ENCODE results near the gene CATSPER3. TPM values are rescaled to one million over a fixed set of nuclear protein-coding genes. Genes with fewer than 3 reads are reported as not detected.

CATSPER3 gene
- total RNA-seq (ENCODE audit: insufficient read depth, low replicate concordance) = not detected

DNA sequence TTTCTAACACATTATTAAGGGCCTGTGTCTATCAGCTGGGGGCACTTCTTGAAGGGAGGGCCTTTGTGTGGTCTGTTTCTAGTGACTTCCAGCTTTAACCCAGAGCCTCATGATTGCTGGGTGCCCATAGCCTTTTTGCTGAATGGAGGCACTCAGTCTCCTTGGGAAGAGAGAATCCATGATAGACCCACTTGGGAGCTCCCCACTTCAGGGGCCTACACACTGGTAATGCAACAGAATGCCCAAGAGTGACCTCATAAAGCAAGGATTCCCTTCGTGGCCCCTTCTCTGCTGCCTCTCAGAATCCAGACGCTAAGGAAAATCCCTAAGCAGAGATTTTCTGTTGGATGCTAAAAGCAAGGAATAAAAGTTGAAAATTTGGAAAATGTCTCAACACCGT is at the start of gene CATSPER3:
Gene CATSPER3 (plus strand): TSS at position 301 of the 400 bp plus-strand sequence. CDS start 85 bp downstream, at position 386.
- DNase-seq (ENCODE audit: low spot score) = peak; percentile 61

DNA sequence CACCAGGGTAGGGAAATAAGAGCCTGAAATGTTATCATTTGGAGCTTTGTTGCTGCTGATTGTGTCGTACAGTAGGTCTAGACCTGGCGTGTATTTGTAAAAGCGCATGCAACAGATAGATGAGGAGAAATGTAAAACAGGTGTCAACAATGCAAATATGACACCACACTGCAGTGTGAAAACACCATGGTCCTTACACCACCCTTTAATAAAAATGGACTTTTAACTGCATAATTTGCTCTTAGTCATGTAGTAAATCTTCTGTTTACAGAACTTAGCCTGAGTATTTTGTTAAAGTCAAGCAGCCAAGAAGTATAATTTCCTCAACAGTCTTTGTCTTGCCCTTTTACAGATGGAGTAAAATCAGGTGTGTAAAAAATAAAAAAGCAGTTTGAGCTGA is 48.8 kb upstream of the CATSPER3 start:
- DNase-seq (ENCODE audit: low spot score) = no peak

DNA sequence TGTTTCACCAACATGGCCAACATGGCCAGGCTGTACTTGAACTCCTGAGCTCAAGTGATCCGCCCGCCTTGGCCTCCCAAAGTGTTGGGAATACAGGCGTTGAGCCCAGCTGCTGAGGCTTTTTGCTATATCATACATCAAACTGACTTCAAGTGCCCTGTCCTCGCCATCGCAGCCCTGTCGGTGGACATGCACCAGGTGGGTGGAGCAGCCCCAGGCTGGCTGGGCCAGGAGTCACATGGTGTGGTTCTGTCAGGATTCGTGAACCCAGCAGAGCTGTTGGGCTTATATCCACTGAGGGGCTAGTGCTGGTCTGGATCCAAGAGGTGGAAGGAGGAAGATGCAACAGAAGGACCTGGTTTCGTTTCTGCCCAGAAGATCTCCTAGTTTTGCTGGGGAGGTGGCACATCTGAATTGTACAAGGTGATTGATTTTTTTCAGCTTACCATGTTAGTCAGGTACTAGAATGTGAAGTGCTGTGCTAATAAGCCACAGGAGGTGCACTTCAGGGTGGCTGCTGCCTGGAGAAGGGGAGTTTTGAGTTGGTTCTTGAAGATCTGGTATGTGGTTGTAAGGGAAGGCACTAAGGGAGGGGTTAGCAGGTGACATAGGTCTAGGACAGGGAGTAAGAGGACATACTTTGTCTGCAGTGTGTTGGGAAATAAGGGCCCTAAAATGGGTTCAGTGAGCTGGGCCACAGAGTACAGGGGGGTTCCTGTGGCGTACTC is 46.7 kb upstream of the CATSPER3 start:
- no peak for DNase-seq (ENCODE audit: low spot score)

DNA sequence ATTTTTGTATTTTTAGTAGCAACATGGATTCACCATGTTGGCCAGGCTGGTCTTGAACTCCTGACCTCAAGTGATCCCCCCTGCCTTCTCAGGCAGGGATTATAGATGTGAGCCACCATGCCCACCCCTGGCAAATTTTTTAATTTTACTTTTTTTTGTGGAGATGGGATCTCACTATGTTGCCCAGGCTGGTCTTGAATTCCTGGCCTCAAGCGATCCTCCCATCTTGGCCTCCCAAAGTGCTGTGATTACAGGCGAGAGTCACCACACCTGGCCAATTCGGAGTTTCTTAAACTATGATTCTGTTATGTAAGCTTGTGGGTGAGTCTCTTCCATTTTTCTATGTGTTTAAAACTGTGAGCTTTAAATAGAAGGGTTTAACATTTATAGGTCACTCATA is 35.2 kb upstream of the CATSPER3 start:
- no peak for DNase-seq (ENCODE audit: low spot score)

DNA sequence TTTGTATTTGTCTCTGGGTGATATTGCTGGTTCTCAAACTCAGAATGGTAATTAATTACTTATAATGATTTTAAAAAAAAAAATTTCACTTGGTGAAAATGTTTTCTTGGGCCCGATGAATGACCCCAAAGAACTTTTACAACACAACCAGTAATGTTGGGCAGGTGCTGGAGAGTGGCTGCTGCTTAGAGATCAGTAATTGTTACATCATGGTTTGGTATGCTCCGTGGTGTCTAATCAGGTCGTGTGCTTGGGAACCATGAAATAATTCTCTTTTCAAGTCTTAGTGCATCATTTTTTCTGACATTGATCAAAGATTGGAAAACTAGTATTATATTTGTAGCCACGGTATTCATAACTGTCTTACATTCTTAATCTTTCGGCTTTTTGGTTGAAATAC is 33.5 kb upstream of the CATSPER3 start:
- DNase-seq (ENCODE audit: low spot score) = no peak

DNA sequence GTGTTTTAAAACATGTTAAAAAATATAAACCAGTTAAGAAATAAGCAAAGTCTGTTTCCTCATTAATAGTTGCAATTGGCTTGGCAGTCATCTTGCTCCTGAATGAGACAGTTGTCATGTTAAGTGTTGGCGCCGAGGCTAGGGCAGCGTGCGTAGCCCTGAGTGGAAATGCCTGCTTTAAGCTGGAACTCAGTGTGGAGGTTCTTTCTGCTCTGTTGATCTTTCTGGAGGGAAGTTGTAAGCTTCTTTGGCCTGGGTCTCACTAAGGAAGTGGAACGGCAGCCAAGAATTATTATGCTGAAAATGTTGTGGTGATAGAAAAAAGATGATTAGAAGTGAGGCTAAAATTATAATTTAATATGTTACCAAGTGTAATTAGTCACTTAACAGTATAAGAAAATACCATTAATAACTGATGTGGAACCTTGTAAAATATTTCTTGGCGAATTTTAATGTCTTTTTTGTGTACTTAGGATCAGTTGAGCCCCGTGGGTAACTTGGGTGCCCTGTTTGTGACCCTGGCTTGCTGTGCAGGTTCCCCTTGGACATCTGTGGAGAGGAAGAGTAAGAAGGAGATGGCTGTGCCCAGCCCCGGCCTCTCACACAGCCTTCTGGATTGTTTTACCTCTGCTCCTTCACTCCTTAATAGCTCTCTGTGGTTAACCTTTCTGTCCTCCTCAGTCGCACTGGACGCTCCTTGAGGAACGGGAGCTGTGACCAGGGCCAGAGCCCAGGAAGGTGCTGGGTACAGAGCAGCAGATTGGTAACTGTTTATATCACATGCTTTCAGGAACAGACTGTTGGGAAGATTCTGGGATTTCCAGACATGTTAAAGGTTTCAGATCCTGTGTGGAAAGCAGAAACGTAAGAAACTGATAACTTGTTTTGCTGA is 31.8 kb upstream of the CATSPER3 start:
- peak; percentile 36 for DNase-seq (ENCODE audit: low spot score)

DNA sequence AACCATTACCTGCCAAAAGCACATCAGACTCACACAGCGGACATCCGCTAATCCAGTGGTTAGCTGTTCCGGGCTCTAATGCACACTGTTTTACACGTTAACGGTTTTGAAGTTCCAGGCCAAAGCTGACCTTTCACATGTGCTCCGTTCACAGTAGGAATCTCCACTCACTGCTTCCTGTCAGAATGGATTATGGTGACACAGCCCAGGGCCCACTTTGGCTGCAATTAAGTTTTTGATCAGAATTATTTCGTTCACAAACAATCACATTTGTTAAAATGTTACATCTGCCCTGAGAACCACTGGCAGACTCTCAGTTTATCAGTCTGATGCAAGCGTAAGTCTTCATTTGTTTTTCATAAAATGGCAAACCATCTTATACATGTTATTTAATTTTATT is 30.2 kb upstream of the CATSPER3 start:
- peak; percentile 50 for DNase-seq (ENCODE audit: low spot score)

DNA sequence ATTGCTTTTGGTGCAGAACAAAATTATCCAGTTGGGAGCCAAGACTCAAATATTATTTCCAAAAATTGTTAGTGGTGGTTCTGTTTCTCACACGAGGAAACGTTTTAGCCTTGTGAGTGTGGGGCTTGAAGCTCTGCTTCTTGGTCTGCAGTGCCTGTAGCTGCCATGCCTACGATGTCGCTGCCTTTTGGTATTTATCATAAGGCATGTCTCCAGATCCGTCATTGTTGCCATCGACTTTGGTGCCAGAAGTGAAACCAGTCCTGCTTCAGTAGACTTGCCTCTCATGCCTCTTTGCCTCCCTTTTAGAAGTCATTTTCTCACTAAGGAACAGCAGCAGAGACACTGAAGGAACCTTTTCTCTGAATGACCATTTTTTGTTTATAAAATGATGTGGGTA is 29.7 kb upstream of the CATSPER3 start:
- DNase-seq (ENCODE audit: low spot score) = peak; percentile 14

DNA sequence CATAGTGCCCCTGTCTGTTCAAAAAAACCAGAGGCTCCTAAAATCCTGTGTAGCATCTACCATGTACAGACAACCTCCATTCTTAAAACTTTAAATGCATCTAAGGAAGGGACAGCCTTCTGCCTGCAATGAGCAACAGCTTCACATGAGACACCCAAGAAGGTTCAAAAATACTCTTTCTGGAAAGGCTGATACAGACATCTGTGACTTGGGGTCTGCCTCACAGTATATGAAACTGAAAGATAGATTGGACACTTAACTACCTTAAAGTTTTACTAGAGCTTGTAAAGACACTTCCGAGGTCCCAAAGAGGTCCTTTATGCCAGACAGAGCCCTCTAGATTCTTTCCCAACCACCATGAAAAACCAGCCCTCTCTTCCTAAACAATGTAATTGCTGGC is 28.2 kb upstream of the CATSPER3 start:
- no peak for DNase-seq (ENCODE audit: low spot score)

DNA sequence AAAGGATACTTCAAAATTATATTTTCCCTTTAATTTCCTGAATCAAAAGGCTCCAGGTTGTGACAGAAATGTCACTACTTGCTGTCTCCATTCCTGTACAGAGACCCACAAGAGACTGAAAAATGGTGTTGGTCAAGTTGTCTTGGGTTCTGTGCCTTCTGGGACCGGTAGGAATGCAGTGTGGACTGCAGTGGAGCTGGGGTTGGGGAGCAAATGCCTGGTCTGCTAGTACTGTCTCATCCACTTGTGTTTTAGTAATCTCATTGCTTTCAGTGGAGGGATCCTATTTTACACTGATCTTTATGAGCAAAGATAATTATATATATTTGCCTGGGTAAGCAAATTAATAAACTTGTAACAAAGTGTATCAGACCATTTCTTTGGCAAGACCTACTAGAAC is 24.2 kb upstream of the CATSPER3 start:
- no peak for DNase-seq (ENCODE audit: low spot score)

DNA sequence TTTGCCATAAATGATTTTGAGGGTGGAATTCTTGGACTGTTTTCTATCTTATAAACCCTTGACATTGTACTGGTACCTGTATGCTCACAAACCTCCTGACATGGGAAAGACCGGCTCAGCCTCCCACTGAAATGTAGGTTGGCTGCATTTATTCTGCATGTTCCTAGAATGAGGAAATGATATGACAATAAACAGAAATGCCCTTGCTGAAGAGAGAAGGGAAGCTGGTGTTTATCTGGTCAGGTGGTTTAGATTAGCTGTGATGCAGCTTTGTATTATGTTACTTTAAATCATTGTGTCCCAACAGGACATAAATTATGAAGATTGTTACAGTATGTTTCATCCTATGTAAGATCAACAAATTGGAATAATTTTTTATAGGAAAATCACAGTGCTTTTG is 23.1 kb upstream of the CATSPER3 start:
- no peak for DNase-seq (ENCODE audit: low spot score)

DNA sequence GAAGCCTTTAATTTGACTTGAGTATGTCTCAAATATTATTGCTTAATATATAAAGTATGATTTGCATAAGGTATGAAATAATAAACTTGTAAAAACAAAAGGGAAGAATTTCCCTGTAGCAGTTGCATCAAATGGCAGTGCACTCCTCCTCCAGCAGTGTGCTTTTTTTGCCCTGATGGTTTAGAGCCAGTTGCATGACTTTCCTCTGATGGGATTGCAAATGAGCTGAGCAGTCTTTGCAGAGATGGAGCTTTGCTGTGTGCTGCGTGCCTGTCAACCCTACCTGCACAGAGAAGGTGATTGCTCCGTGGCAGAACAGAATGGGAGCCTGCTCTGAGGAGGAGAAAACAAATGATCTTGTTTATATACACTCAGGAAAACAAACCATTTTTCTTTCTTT is 22.7 kb upstream of the CATSPER3 start:
- no peak for DNase-seq (ENCODE audit: low spot score)

DNA sequence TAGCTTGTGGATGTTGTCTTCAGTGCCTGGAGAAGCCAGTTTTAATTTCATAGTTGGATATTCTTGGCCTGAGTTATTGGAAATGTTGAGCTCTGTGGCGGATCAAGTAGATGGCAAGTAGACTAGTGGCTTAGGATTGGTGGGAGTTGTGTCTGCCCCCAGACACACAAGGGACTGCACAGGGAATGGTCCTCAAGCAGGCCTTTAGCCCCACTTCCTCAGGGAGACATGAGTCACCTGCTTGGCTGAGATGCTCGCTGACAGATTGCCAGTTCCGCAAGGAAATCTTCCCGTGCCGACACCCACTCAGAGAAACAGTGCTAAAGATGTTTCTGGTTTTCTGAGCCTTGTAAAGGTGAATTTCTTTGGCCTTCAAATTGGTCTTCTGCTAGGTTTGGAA is 18.8 kb upstream of the CATSPER3 start:
- DNase-seq (ENCODE audit: low spot score) = no peak

DNA sequence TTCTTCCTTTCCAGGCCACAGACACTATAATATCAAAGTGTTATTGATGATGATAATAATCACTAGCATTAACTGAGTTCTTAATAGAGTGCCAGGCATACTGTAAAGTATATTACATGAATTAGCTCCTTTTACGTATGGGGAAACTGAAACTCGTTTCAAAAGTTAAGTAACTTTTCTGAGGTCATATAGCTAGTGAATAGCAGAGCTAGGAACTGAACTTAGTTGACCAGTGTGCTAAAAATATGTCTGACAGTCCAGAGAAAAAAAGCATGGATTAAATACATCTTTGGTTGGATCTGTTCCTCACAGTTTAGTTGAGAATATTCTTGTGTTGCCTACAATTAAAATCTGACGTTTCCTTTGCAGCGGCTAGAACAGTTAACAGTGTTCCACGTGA is 18.4 kb upstream of the CATSPER3 start:
- DNase-seq (ENCODE audit: low spot score) = no peak

DNA sequence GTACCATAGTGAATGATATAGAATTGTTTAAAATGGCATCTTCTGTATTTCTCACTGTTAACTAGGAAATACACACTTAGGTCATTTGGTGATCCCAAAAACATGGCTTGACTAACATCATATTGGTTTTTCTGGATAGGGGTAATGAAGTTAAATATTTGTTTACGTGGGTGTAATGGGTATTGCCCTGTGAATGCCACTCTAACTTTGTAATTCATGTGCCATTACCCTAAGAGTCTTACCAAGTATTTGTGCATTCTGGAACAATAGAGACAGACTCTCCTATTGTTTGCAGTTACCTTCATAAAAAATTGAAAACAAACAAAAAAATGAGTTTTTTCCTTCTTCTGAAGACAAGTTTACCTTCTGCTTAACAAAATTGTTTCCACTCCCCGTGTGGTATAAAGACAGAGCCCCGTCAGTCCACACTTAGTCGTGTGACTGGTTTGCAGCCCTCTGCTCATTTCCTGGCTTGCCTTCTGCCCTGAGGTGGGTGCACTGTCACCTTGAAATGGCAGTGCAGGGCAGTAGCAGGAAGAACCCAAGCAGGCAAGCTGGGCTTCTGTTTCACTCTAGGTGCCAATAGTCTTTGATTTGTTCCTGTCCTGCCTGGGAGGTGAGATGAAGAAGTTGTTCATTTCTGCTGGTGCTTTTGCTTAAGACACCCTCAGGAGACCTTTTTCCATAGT is 9.6 kb upstream of the CATSPER3 start:
- no peak for DNase-seq (ENCODE audit: low spot score)

DNA sequence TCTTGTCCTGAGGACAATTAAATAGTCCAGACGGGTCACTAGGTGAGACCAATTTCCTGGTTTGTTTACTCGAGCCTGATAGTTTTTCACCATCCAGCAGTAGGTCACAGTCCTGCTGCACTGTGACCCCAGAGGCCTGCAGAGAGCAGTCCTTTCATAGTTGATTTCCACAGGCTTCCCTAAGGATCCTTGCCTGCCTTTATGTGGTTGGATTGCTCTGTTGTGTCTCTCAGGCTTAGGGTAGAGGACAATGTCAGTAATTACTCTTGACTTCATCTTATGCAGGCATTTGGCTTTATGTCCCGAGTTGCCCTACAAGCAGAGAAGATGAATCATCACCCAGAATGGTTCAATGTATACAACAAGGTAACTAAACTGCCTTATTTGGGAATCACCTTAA is 9.0 kb upstream of the CATSPER3 start:
- no peak for DNase-seq (ENCODE audit: low spot score)

DNA sequence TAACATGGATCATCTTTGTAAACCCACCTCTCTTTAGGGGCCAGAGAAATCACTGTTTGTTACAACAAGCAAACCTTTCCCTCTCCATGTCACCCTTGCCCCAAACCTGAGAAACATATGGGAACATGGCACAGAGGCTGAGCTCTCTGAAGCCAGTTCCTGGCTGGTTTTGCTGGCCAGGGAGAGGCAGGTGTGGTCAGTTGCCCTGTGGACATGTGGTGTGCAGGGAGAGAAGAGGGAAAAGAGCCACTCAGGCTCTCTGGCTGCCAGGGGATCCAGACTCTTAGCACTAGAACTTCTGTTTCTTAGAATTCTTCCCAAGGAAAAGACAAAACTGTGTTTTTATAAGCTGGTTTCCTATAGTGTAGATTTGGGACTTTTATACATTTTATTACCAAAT is 4.6 kb upstream of the CATSPER3 start:
- no peak for DNase-seq (ENCODE audit: low spot score)

DNA sequence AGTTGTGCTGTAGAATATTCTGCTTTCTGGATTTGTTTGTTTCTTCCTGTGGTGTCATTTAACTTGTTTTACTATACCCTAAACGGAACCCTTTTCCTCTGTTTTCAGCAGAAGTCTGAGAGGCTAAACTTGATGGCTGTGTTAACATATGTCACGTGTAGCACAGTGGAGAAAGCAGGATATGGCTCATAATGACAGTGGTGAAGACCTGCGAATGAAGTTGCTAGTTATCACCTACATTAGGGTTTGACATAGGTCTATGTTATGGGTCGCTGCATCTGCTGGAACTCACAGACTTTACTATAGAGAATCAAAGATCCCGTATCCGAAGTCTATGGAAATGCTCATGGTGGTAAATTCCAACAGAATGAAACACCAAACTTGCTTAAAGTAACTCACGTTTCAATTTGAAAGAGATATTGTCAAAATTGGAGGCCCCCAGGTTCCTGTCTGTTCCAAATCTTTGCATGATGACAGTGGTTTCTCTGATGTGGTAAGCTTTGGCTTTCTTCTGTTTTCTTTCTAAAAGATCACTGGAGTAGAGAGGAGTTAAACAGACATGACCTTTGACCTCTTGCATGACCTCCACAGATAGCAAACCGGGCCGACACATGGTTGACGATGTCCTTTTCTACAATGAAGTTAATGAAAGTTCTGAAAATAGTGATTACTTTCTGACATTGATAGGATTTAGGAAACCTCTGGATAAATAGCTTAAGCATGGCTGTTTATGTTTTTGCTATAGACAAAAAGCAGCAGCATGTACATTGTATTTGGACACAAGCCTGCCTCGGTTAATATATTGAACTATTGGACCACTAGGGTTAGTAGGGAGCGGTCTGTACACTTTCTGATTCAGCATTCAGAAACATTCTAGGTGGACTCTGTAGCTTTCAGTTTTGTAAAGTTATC is 3.1 kb upstream of the CATSPER3 start:
- no peak for DNase-seq (ENCODE audit: low spot score)

DNA sequence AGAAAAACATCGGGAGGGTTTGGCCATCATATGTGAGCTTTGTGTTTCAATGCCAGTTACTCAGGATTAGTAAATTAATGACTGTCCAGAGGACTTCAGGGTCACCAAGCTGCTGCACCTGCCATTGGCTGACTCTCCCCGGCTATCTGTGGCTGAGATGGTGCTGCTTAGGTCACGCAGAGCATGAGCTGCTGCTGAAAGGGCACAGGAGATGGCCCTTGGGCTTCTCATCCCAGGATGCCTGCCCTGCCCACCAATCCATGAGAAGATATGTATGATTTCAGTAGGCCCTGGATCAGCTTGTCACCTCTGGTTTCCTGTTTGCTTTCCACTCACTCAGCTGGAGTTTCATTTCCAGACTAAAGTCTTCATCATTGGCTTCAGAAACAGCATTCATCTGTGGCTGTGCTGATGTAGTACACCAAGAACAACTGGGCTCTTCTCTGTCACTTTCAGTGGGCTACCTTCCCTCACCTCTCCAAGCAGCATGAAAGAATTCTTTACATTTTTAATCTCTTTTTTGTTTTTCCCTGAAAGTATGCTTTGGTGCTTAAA is 2.4 kb upstream of the CATSPER3 start:
- no peak for DNase-seq (ENCODE audit: low spot score)

DNA sequence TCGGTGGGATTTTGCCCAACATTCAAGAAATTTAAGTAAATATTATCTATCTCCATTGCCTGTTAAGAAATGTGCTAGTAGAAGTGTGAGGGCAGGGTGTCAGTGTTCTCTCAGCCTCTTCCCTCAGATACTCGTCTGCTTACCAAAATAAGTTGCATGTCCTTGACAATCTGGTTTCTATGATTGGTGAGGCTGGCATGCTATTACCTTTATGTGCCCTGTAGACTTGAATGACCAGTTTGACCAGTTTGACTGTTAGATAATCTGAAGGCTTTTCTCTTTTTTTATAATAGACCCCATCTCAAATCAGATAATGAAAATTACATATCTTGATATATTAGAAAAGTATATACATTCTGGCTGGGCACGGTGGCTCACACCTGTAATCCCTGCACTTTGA is 348 bp downstream of the CATSPER3 start:
- no peak for DNase-seq (ENCODE audit: low spot score)

DNA sequence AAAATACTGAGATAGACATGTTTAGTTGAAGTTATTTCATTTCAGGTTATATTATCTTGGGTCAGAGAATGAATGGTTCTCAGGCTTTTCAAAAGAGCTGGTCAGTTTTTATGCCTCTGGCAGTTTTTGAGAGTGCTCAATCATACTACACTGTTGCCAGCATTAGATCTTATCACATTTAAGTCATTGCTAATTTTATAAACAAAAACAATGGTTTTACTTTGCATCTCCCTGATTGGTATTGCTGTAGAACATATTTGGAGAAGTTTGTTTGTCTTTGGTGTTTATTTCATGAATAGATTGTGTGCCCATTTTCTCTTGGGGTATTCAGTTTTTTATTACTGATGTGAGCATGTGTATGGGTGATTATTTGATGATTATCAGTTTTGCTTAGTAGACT is 1.5 kb downstream of the CATSPER3 start:
- no peak for DNase-seq (ENCODE audit: low spot score)

Data from umbilical cord (tissue), 2 donors.